Hepatocyte (in vitro differentiated cells): ENCODE data around the gene ADGRF1.

Experiments used
- CTCF ChIP-seq: fragments of 200-600 bp; sonication (generic); IDR thresholded peaks from 2 replicates; pipeline ENCODE4 v1.5.1; 2016; ENCODE audit warnings: antibody characterized with exemption, mild to moderate bottlenecking; ENCODE audit not compliant: poor library complexity
- EZH2 ChIP-seq: fragments of 200-600 bp; sonication (generic); IDR thresholded peaks from 2 replicates; pipeline ENCODE4 v1.6.1; 2016; ENCODE audit warnings: antibody characterized with exemption, mild to moderate bottlenecking, borderline replicate concordance
- EZH2phosphoT487 ChIP-seq: fragments of 200-600 bp; sonication (generic); IDR thresholded peaks from one replicate; pipeline ENCODE4 v1.6.1; 2018; ENCODE audit warnings: antibody characterized with exemption, mild to moderate bottlenecking, low read depth, moderate library complexity; ENCODE audit not compliant: unreplicated experiment, severe bottlenecking

GRCh38 chr6:46990031-46990644, 52.0 kb downstream of the ADGRF1 start:
- TF ChIP-seq CTCF (no peak), EZH2 (no peak), EZH2phosphoT487 (no peak)
